HCT116 (cell line): ENCODE data around the gene LEKR1. TPM values are rescaled to one million over a fixed set of nuclear protein-coding genes. Genes with fewer than 3 reads are reported as not detected.

Experiments used
- ATAC-seq: fragments of 200-7000 bp; cut with Tn5 transposase; 2 replicates; pipeline ENCODE4 v1.9.1; 2020; ENCODE audit warnings: mild to moderate bottlenecking, moderate library complexity
- BruUV-seq: library from RNA; stranded (reverse); fragments of 400-500 nt; replicated peaks from 2 replicates; lab custom pipeline; 2021; lab: Mats Ljungman, UMichigan
- CTCF ChIA-PET: fragments of 300-600 bp; sonication (Branson Sonifier 250); formaldehyde crosslinking; loops from one replicate; lab custom pipeline; 2021; ENCODE audit warnings: antibody characterized with exemption; lab: Charles Lee
- POLR2A ChIA-PET: fragments of 300-600, 350-600 bp; sonication (Branson Sonifier 250); formaldehyde crosslinking; loops from one replicate; lab custom pipeline; 2021; ENCODE audit warnings: antibody characterized with exemption; lab: Charles Lee
- RAD21 ChIA-PET, 2 experiments: fragments of 300-600 bp; sonication (Branson Sonifier 250); formaldehyde crosslinking; loops; one replicate each; lab custom pipeline; 2023; ENCODE audit warnings: low total read pairs in 2 of 2; ENCODE audit not compliant: uncharacterized antibody in 2 of 2, unreplicated experiment in 2 of 2, low non-redundant PET in 1 of 2; lab: Charles Lee
- DNase-seq: peaks from one replicate; pipeline ENCODE4 v3.0.0-alpha.2; 2010; ENCODE audit warnings: low read depth, low spot score
- H2AFZ ChIP-seq: fragments of 200-600 bp; shearing (Covaris generic), sonication (generic); 2 replicates; pipeline ENCODE4 v1.6.1; 2017; ENCODE audit warnings: low read depth, mixed run types, mixed read lengths, antibody characterized with exemption, low read length; ENCODE audit not compliant: poor library complexity, severe bottlenecking
- H3K27ac ChIP-seq: 2 replicates; pipeline ENCODE4 v1.5.1; 2012; ENCODE audit warnings: low read depth, low read length
- H3K27me3 ChIP-seq: fragments of 200-600 bp; sonication (generic); 2 replicates; pipeline ENCODE4 v1.6.1; 2016; ENCODE audit warnings: mixed run types, low read length, mixed read lengths; ENCODE audit not compliant: insufficient read depth
- H3K36me3 ChIP-seq, 2 experiments: fragments of 200-500 bp in 1 of 2; fragments of 200-600 bp in 1 of 2; sonication (Bioruptor generic) in 1 of 2; sonication (generic) in 1 of 2; 2 replicates each; pipeline versions ENCODE4 v1.5.1 to v1.6.1; 2014 to 2016; ENCODE audit warnings: low read length in 2 of 2, inconsistent platforms in 1 of 2, mixed read lengths in 1 of 2, mixed run types in 1 of 2; ENCODE audit not compliant: insufficient read depth in 2 of 2, control insufficient read depth in 1 of 2
- H3K4me1 ChIP-seq, 2 experiments: fragments of 200-600 bp in 1 of 2; sonication (generic) in 1 of 2; 2 replicates each; pipeline versions ENCODE4 v1.5.1 to v1.6.1; 2012 to 2017; ENCODE audit warnings: low read length in 2 of 2, inconsistent platforms in 1 of 2, mild to moderate bottlenecking in 1 of 2, mixed read lengths in 1 of 2, mixed run types in 1 of 2, moderate library complexity in 1 of 2; ENCODE audit not compliant: insufficient read depth in 2 of 2, control insufficient read depth in 1 of 2
- H3K4me2 ChIP-seq: fragments of 200-600 bp; sonication (generic); 2 replicates; pipeline ENCODE4 v1.6.1; 2017; ENCODE audit warnings: mixed run types, low read length, mixed read lengths
- H3K4me3 ChIP-seq, 2 experiments: fragments of 200-600 bp in 1 of 2; sonication (generic) in 1 of 2; replicated peaks in 1 of 2; 2 replicates each; pipeline ENCODE4 v1.5.1; 2011 to 2016; ENCODE audit warnings: low read length in 2 of 2, control low read depth in 1 of 2, low read depth in 1 of 2, mild to moderate bottlenecking in 1 of 2, mixed read lengths in 1 of 2, mixed run types in 1 of 2
- H3K79me2 ChIP-seq: fragments of 200-600 bp; sonication (generic); 2 replicates; pipeline ENCODE4 v1.6.1; 2017; ENCODE audit warnings: mild to moderate bottlenecking, mixed run types, low read length, moderate library complexity, mixed read lengths; ENCODE audit not compliant: insufficient read depth
- H3K9ac ChIP-seq: fragments of 200-600 bp; sonication (generic); 2 replicates; pipeline ENCODE4 v1.6.1; 2016; ENCODE audit warnings: low read length, mixed read lengths
- H3K9me2 ChIP-seq: fragments of 200-600 bp; sonication (generic), shearing (Covaris generic); 2 replicates; pipeline ENCODE4 v1.6.1; 2017; ENCODE audit warnings: mixed run types, mild to moderate bottlenecking, moderate library complexity; ENCODE audit not compliant: insufficient read depth
- H3K9me3 ChIP-seq, 2 experiments: fragments of 200-500 bp in 1 of 2; fragments of 200-600 bp in 1 of 2; sonication (Bioruptor generic) in 1 of 2; sonication (generic) in 1 of 2; 2 replicates each; pipeline ENCODE4 v1.6.1; 2014 to 2017; ENCODE audit warnings: low read length in 2 of 2, mixed read lengths in 2 of 2, inconsistent platforms in 1 of 2, low read depth in 1 of 2, mild to moderate bottlenecking in 1 of 2, mixed run types in 1 of 2, moderate library complexity in 1 of 2; ENCODE audit not compliant: control insufficient read depth in 1 of 2, insufficient read depth in 1 of 2
- H4K20me1 ChIP-seq: fragments of 200-600 bp; sonication (generic), shearing (Covaris generic); 2 replicates; pipeline ENCODE4 v1.6.1; 2017; ENCODE audit warnings: mixed run types, mild to moderate bottlenecking, moderate library complexity; ENCODE audit not compliant: insufficient read depth
- CBX3 ChIP-seq: IDR thresholded peaks from 2 replicates; pipeline ENCODE4 v1.6.1; 2012; ENCODE audit warnings: low read depth
- EGR1 ChIP-seq: IDR thresholded peaks from 2 replicates; pipeline ENCODE4 v1.6.1; 2012; ENCODE audit warnings: low read depth
- ELF1 ChIP-seq: IDR thresholded peaks from 2 replicates; pipeline ENCODE4 v1.6.1; 2012; ENCODE audit warnings: low read depth, borderline replicate concordance
- SP1 ChIP-seq: IDR thresholded peaks from 2 replicates; pipeline ENCODE4 v1.6.1; 2012; ENCODE audit warnings: low read depth
- SRF ChIP-seq: IDR thresholded peaks from 2 replicates; pipeline ENCODE4 v1.6.1; 2012; ENCODE audit warnings: low read depth
- TCF7L2 ChIP-seq: IDR thresholded peaks from 2 replicates; pipeline ENCODE4 v1.7.0; 2011; ENCODE audit warnings: borderline replicate concordance, inconsistent platforms; ENCODE audit not compliant: insufficient read depth, insufficient read length; ENCODE audit errors: extremely low read depth
- intact Hi-C: fragments of 100-400 bp; cut with micrococcal nuclease; formaldehyde crosslinking; loops from 2 replicates; pipeline ENCODE4 v1.10.0; 2022
- total RNA-seq: library from RNA; stranded (reverse); gene quantifications from one replicate; pipeline ENCODE4 v1.2.1, GENCODE V29; 2021; ENCODE audit not compliant: unreplicated experiment
- TF ChIP-seq, protein P1 (sequence below): IDR thresholded peaks from 2 replicates; pipeline ENCODE4 v1.6.1; 2012; ENCODE audit warnings: low read depth
- TF ChIP-seq, protein P2 (sequence below): IDR thresholded peaks from 2 replicates; pipeline ENCODE4 v1.6.1; 2012
- TF ChIP-seq, protein P3 (sequence below), 3 experiments: fragments of 200-600 bp in 1 of 3; sonication (generic) in 1 of 3; IDR thresholded peaks in 2 of 3; conservative IDR thresholded peaks in 1 of 3; 2 replicates each; pipeline ENCODE4 v1.5.1; 2012 to 2017; ENCODE audit warnings: low read depth in 2 of 3, low read length in 2 of 3, antibody characterized with exemption in 1 of 3, borderline replicate concordance in 1 of 3, control low read depth in 1 of 3, mild to moderate bottlenecking in 1 of 3, mixed read lengths in 1 of 3, mixed run types in 1 of 3, moderate library complexity in 1 of 3; ENCODE audit not compliant: insufficient read depth in 1 of 3
- TF ChIP-seq, protein P4 (sequence below): IDR thresholded peaks from 2 replicates; pipeline ENCODE4 v1.6.1; 2012

The LEKR1 gene
- total RNA-seq, 1 experiment from 2014 or later: 2.1 TPM

DNA sequence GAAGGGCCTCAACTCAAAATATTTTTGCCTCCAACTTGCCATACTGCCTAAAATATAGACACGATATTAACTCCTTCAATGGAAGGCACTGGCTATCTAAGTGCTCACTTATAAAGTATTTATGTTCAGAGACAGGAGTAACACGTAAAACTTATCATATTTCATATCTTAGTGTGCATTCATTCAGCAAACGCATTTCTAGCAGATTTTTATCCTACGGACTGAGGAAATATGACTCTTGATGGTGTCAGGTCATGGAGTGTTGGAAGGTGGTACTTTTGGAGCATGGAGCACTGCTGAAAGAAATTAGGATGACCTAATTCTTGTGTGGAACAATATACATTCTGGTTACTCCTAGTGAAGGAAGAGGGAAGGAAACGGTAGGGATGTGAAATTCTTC is 43.8 kb upstream of the LEKR1 start (continued):
- TF ChIP-seq, protein P1, sequence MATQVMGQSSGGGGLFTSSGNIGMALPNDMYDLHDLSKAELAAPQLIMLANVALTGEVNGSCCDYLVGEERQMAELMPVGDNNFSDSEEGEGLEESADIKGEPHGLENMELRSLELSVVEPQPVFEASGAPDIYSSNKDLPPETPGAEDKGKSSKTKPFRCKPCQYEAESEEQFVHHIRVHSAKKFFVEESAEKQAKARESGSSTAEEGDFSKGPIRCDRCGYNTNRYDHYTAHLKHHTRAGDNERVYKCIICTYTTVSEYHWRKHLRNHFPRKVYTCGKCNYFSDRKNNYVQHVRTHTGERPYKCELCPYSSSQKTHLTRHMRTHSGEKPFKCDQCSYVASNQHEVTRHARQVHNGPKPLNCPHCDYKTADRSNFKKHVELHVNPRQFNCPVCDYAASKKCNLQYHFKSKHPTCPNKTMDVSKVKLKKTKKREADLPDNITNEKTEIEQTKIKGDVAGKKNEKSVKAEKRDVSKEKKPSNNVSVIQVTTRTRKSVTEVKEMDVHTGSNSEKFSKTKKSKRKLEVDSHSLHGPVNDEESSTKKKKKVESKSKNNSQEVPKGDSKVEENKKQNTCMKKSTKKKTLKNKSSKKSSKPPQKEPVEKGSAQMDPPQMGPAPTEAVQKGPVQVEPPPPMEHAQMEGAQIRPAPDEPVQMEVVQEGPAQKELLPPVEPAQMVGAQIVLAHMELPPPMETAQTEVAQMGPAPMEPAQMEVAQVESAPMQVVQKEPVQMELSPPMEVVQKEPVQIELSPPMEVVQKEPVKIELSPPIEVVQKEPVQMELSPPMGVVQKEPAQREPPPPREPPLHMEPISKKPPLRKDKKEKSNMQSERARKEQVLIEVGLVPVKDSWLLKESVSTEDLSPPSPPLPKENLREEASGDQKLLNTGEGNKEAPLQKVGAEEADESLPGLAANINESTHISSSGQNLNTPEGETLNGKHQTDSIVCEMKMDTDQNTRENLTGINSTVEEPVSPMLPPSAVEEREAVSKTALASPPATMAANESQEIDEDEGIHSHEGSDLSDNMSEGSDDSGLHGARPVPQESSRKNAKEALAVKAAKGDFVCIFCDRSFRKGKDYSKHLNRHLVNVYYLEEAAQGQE: no peak
- TF ChIP-seq, protein P2, sequence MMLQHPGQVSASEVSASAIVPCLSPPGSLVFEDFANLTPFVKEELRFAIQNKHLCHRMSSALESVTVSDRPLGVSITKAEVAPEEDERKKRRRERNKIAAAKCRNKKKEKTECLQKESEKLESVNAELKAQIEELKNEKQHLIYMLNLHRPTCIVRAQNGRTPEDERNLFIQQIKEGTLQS: no peak
- TF ChIP-seq ELF1: no peak
- TF ChIP-seq, protein P3, sequence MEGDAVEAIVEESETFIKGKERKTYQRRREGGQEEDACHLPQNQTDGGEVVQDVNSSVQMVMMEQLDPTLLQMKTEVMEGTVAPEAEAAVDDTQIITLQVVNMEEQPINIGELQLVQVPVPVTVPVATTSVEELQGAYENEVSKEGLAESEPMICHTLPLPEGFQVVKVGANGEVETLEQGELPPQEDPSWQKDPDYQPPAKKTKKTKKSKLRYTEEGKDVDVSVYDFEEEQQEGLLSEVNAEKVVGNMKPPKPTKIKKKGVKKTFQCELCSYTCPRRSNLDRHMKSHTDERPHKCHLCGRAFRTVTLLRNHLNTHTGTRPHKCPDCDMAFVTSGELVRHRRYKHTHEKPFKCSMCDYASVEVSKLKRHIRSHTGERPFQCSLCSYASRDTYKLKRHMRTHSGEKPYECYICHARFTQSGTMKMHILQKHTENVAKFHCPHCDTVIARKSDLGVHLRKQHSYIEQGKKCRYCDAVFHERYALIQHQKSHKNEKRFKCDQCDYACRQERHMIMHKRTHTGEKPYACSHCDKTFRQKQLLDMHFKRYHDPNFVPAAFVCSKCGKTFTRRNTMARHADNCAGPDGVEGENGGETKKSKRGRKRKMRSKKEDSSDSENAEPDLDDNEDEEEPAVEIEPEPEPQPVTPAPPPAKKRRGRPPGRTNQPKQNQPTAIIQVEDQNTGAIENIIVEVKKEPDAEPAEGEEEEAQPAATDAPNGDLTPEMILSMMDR (IDR thresholded peaks at IDR 0.05 in 2 of 3, conservative IDR thresholded peaks at IDR 0.05 in 1 of 3; ENCODE audit: borderline replicate concordance in 1 of 3, insufficient read depth in 1 of 3, low read depth in 2 of 3, low read length in 2 of 3): no peak
- TF ChIP-seq, protein P4, sequence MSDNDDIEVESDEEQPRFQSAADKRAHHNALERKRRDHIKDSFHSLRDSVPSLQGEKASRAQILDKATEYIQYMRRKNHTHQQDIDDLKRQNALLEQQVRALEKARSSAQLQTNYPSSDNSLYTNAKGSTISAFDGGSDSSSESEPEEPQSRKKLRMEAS: no peak
- TF ChIP-seq SP1: no peak
- TF ChIP-seq, all 23 proteins: peak for 0

DNA sequence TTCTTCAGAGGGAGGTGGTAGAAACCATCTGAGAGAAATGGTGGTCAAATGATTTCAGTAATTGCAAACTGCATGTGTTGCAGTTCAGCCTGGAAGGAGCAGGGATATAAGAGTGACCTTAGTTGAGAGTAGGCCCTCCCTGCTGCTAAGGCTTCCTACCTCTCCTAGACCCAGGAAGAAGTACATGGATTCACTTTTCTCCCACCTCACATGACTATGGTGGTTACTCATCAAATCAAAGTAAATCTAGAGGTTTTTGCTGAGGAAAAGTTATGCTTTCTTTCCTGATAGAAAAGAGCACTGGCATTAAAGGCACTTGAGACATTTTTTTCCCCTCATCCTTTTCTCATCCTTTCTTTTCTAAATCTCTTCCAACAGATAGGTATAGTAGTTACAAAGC is 43.2 kb upstream of the LEKR1 start:
- Histone ChIP-seq H3K27ac (no peak overlapping the region), H3K9me2 (no peaks in the 10 kb centered on the region), H3K79me2 (no peaks in the 10 kb centered on the region), H4K20me1 (no peaks in the 10 kb centered on the region), H3K27me3 (no peaks in the 10 kb centered on the region), H3K9ac (no peak overlapping the region), H3K9me3 (no peaks in the 10 kb centered on the region), H3K4me1 (peaks cover 2 to 48% of the 10 kb centered on the region in 2 experiments; a peak in 3 of 4 replicates), H3K4me2 (no peak overlapping the region), H2AFZ (no peak overlapping the region), H3K36me3 (no peaks in the 10 kb centered on the region), H3K4me3 (no peak overlapping the region)
- ChIA-PET CTCF (no interaction called here), RAD21 (no interaction called here), POLR2A (no interaction called here)
- BruUV-seq: no TSS peak
- intact Hi-C loops: no loop called here
- no peak for DNase-seq
- ATAC-seq: no peak
- TF ChIP-seq, protein P4: no peak
- TF ChIP-seq CBX3: no peak
- no peak for TF ChIP-seq EGR1
- no peak for TF ChIP-seq SP1
- TF ChIP-seq, protein P1: no peak
- no peak for TF ChIP-seq ELF1
- no peak for TF ChIP-seq SRF
- TF ChIP-seq TCF7L2: no peak
- TF ChIP-seq, protein P3 (IDR thresholded peaks at IDR 0.05 in 2 of 3, conservative IDR thresholded peaks at IDR 0.05 in 1 of 3; ENCODE audit: borderline replicate concordance in 1 of 3, insufficient read depth in 1 of 3, low read depth in 2 of 3, low read length in 2 of 3): no peak
